ENCODE data around the gene ATP10D.

Gene ATP10D

DNA sequence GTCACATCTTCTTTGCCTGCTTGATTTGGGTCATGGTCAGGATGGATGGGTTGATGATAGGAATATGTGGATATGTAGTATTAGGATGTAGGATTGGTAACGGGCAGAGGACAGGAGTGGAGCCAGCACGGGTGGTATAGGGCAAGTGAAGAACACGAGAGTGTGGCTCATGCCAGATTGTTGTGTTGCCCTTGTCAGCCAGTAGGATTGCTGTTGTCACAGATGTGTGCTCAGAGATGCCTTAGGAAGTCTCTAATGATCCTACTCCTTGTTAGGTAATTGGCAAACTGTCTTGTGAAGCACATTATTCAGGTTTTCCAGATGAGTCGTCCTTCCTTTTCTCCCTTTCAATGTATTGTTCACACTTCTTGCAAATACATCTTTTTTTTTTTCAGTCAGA is 5.5 kb downstream of the ATP10D start:
- DNase-seq, result peak; percentile 35

DNA sequence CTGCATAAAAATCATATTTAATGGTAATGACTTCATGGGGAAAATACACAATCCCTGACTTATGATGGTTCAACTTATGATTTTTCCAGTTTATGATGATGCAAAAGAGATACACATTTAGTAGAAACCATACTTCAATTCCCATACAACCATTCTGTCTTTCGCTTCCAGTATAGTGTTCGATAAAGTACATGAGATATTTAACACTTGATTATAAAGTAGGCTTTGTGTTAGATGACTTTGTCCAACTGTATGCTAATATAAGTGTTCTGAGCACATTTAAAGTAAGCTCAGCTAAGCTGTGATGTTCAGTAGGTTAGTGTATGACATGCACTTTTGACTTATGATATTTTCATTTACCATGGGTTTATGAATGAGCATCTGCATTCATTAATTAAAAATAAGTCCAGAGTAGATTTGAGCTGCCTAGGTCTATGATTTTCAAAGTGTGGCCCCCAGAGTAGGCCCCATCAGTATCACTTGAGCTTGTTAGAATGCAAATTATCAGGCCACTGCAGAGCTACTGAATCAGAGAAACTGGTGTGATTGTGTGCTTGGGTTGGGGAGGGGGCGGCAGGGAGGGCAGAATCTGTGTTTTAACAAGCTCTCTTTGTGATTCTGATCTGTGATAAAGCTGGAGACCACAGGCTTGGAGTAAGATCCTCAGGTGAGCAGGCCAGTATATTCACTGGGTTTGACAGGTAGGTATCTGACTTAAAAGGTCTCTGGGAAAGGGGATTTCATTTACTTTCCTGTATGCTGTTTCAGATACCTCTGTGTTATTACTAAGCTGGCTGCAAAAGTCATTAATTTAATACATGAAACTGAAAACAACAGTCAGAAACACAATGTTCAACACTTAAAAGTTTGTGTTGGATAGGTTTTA is 8.4 kb downstream of the ATP10D start:
- no peak for DNase-seq

DNA sequence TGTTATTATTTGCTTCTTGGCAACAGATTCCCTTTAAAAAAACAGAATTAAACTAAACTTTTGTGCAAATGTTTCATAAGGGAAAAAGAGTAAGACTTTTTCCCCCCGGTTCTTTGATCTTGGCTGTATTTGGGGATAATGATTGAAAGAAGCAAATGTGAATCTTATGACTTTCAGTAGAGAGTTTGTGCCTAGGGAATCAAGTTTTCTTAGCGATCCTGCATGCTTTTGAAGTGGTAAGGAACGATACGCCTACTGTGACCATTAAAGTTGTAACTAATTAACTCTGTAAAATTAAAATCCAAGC is 9.0 kb downstream of the ATP10D start:
- DNase-seq, result no peak

DNA sequence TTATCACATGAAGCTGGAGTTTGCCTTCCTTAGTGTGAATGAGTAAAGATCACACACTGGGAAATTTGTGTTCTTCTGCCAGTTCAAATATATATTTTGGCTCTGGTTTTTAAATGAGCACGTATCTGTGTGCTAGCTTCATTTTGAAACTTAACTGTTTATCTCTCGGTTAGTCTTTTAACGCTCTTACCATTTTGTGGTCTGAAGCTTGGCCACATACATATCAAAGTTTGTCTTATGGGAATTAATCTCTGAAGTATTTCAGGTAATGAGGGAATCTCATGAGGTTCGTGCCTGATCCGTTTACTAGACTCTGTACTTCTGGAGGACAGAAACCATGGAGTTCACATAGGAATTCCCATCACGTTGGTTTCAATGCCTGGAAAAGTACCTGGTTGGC is 13.8 kb downstream of the ATP10D start:
- DNase-seq, result no peak

- DNase-seq, result peak; percentile 48
These were observed 14.6 kb downstream of the ATP10D start for GRCh38 chr4:47499700-47500099.

DNA sequence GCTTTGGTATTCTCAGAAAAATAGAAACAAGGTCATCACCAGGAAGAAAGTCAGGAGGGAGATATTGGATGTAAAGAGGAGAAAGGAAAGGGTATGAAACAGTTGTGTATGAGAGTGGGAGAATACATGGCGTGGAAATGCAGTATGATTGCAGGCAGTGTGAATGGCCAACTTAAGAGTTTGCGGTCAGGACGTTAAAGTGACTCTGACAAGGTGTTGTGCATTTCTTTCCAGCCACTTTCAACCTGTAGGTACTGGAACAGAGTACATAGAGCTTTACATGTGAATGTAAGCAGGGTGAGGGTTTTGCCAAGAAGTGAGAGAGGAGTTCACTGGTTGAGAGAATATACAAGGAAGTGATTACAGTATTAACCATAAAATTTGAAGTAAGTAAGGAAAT is 15.7 kb downstream of the ATP10D start:
- DNase-seq, result no peak

DNA sequence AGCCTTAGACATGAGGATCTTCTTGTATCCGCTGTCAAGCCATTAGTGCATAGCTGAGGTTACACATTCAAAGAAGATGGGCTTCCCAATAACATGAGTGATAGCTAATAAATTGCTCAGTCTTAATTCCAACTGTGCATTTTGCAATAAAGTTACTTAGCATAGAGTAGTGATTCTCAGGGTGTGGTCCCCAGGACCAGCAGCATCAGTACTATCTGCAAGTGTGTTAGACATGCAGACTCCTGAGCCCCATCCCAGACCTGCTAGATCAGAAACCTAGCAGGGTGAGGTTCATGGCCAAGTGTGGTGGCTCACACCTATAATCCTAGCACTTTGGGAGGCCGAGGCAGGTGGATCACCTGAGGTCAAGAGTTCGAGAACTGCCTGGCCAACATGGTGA is 20.1 kb downstream of the ATP10D start:
- DNase-seq, result no peak

- peak; percentile 47 for DNase-seq
These were observed 20.6 kb downstream of the ATP10D start for GRCh38 chr4:47505666-47506065.

GRCh38 chr4:47510506-47511143 is 25.6 kb downstream of the ATP10D start:
- DNase-seq, result peak; percentile 24

DNA sequence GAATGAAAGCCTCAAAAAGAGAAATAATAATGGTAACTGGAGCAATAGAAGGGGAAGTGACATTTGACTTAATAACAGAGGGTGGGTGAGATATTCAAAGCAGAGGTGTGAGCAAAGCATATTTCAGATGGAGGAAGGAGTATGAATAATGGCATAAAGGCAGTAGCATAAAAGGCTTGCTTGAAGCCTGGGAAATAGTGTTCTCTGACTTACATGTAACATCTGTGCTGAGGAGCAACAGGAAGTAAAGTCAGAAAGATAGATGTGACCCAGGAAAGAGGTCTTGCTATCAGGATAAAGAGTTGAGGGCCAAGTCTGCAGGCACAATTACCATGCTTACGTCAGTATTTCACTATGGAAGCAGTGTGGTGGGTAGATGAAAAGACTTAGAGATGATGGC is 28.4 kb downstream of the ATP10D start:
- DNase-seq, result no peak

DNA sequence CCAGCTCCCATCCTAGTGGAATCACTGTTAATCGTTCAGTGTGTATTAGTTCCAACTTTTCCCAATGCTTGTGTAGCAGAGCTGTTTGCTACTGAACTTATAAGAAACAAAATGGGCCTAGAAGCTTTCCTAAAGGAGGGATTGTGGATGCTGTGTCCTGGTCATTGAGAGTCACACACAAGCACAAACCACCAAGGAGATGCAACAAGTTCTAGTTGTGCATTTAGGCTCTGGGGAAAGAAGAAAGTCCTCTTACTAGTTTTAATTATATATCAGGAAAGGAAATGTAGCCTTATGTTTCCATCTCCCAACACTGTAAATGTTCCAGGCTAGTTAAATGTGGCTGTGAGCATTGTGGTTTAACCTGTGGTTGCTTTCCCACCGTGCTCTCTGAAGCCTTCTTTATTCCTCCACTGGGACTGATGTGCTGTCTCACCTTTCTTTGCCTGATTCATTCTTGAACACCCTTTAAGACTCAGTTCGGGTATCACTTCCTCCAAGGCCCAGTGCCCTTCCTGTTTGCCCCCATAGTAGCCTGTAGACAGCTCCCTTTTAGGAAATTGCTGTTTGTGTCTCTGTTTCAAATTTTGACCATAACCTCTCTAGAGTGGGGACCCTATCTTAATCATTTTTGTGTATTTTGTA is 34.3 kb downstream of the ATP10D start:
- no peak for DNase-seq

DNA sequence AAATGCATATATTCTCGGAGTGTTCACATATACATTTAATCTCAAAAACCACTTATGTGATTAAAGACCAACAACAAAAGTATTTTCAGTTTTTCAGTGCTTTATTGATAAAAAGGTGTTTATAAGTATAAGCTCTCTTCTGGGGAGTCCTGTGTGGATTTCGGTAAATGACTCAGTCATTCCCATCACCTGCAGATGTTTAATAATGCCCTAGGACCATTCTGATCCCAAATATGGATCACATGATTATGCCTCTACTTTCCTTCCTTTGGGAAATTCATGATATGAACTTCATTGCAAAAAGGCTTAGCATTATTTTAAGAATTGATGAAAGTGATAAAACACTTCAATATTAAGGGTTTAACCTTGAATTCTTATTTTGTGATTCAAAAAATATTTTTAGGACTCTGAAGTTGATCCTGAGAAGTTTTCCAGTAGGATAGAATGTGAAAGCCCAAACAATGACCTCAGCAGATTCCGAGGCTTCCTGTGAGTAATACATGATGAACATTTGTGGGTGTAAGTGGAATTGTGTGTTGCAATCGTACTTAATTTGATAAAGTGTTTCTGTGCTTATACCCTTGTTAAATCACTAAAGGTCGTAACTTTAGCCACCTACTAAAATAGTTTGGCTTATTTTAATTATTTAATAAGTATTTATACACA is 40.2 kb downstream of the ATP10D start:
- peak; percentile 97 for DNase-seq

- peak; percentile 32 for DNase-seq
These were observed 41.2 kb downstream of the ATP10D start for GRCh38 chr4:47526281-47526680.

- DNase-seq, result peak; percentile 89
These were observed 43.6 kb downstream of the ATP10D start for GRCh38 chr4:47528646-47529045.

- peak; percentile 11 for DNase-seq
These were observed 45.7 kb downstream of the ATP10D start for GRCh38 chr4:47530801-47531200.

DNA sequence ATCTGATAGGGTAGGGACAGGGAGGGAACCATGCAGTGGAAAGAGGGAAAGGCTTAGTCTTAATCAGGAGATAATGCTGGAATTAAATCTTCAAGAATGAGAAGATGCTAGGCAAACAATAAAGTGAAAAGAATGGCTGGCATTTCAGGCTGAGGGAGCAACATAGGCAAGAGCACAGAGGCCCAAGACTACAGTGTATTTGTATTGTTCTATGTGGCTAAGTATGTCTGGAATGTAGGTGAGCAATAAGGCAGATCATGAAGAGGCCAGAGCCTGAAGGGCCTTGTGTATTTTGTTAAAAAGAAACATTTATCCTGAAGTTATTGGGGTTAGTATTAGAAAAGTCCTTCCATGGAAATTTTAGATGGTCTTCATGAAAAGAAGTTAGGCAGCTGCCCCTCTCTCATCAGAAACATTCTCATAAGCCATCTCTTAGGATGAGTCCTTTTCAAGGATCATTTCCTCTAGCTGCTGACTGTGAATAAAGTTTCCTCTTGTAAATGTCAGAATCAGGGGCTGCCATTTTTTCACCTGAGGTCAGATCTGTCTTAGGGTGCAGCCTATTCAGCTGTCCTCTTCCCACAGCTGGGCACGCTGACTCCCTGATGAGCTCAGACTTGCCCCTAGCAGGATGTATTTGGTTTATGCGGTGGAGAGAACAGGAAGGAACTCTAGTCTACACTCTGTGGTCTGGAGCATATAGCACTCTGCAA is 46.3 kb downstream of the ATP10D start:
- DNase-seq, result peak; percentile 80

DNA sequence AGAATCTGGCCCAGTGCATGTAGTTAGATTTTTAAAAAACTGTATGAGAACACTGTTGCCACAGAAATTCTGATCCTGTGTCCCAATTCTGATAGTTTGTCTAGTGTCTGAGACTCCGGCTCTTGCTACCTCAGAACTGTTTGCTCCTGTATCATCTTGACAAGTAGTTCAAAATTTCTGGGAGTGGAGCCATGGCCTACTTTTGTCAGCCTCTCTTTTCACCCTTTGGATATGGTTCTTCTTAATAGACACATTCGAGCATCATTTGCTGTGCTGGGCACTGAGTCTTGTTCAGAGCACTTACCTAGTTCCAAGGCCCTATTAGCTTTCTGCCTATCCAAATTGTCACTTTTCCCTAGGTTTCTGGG is 46.9 kb downstream of the ATP10D start:
- DNase-seq, result no peak

DNA sequence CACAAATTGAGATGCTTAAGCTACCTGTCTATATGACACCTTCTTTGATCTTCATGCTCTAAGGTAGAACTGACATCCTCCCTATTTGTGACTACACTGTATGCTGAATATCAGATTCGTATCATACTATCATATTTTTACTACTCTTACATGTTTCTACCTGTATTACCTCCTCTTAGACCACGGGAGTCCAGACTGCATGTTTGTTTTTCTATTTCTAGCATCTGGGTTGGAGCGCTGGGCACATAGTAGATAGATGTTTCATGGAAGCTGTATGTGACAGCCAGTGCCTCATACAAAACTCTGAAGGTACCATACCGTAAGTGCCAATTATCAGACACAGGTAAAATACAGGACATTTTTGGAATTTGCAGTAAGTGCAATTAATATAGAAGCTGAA is 47.6 kb downstream of the ATP10D start:
- no peak for DNase-seq

DNA sequence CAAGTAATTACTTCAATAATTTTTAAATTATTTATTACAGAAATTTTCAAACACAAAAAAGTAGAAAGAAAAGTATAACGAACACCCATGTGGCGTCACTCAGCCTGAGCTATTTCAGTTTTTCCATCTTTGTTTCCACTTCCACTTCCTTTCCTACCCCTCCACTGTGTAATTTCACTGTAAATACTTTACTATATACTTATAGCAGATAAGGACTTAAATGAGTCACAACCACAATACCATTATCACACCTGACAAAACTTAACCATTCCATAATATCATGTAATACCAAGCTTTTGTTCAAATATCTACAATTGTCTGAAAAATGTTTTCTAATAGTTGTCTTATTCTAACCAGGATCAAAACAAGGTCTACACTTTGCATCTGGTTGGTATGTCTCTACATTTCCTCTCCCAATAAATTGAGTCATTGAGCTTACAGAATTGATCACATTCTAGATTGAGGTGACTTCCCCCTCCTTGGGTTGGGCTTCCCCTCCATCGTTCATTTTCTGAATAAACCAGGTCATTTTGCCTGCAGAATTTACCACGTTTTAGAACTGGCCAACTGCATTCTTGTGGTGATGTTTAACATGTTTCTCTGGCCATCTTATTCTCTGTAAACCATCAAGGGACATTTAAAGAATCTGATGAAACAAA is 48.7 kb downstream of the ATP10D start:
- DNase-seq, result no peak

DNA sequence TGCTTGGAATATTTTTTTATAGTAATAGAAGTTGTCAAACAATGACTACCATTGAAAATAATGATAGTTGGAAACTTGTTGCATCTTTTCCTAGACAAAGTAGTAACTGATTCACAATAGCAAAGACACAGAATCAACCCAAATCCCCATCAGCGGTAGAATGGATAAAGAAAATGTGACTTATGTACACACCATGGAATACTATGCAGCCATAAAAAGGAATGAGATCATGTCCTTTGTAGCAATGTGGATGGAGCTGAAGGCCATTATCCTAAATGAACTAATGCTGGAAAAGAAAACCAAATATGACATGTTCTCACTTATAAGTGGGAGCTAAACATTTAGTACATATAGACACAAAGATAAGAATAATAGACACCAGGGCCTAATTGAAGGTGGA is 49.7 kb downstream of the ATP10D start:
- no peak for DNase-seq

GRCh38 chr4:47535567-47536147 is 50.6 kb downstream of the ATP10D start:
- no peak for DNase-seq

GRCh38 chr4:47536966-47537365 is 51.9 kb downstream of the ATP10D start:
- no peak for DNase-seq

Measured in fibroblast of skin of right quadriceps (primary cell).